HG03439 (cell line): Measurements from ENCODE around the gene TBPL2.

Source experiments
- ATAC-seq: cut with Tn5 transposase; IDR thresholded peaks from one replicate; pipeline ENCODE4 v1.9.1; 2021; ENCODE audit warnings: mild to moderate bottlenecking, moderate library complexity; ENCODE audit not compliant: unreplicated experiment

The TBPL2 gene

DNA sequence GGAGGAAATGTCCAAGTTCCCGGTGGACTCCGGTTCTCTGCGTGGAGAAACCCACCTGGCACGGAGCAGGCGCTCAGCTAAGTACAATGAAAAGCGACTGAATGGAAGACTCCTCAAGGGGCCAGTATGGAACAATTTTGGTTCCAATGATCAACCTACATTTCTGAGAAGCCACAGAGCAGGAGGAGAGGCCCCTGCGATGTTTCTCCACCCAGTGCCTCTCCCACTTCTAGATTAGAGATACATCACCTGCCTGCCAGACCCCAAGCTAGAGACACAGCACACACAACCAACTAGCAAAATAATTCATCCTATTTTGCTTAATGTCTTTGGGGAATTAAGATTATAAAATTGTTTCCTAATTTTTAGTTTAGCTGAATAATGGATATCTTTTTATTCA, 67.6 kb downstream of the TBPL2 start:
- ATAC-seq, result no peak

- no peak for ATAC-seq
Measured at GRCh38 chr14:55372423-55372822, 68.0 kb downstream of the TBPL2 start.

DNA sequence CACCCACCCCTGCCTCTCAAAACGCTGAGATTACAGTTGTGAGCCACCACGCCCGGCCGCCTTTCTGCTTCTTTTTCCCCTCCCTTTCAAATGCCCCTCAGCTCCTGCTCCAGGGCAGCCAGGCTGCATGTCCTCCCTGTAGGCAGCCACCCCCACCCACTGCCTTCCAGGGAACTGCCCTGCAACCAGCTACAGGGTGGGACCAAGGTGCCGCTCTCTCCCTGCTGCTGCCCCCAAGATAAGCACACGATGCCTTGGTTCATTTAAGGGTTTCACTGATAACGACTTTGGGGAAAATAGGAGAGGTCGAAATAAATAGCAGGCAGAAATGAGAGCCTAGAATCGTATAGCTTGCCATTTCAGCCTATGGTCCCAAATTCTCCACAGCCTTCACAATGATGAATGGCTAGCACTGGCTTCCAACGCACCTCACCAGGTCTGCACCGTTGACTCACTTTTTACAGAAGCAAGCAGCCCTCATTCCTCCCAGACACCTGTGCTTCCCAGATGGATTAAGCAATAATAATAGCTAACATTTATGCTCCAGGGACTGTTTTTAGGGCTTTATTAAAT, 69.4 kb downstream of the TBPL2 start:
- ATAC-seq, result no peak

DNA sequence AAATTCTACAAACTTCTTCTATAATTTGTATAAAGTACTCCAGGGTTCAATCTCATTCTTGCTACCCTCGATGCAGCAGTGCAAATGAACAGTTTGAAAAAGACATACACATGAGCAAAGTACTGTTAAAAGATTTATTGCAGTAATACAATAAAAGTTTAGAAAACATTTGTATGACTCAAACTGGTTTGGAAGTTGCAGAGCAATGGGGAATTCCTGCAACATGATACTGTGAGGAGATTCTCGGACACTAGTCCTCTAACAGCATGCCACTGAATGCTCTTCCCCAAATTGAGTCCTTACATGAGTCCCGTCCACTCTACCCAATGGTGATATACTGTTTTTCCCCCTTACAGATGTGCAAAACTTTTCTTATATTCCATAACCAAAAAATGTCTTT, 74.1 kb downstream of the TBPL2 start:
- no peak for ATAC-seq
